GM12878 (cell line): ENCODE results near the gene SLC6A8. TPM values are rescaled to one million over a fixed set of nuclear protein-coding genes. Genes with fewer than 3 reads are reported as not detected.

ENCODE experiments used
- ATAC-seq: fragments of 200-7000 bp; cut with Tn5 transposase; 3 replicates; pipeline ENCODE4 v1.9.1; 2020; ENCODE audit warnings: mild to moderate bottlenecking, moderate library complexity
- BruUV-seq: library from RNA; stranded (reverse); fragments of 400-500 nt; replicated peaks from 2 replicates; lab custom pipeline; 2021; lab: Mats Ljungman, UMichigan
- CTCF ChIA-PET: fragments of 300-600 bp; sonication (Branson Sonifier 250); formaldehyde crosslinking; extraction: SDS; loops from one replicate; lab custom pipeline; 2021; ENCODE audit warnings: inconsistent platforms; lab: Yijun Ruan, JAX
- POLR2A ChIA-PET: fragments of 350-600 bp; formaldehyde crosslinking; extraction: SDS; loops from one replicate; lab custom pipeline; 2021; ENCODE audit warnings: inconsistent platforms; lab: Charles Lee
- RAD21 ChIA-PET: fragments of 300-600 bp; sonication (Branson Sonifier 250); formaldehyde crosslinking; loops from one replicate; lab custom pipeline; 2023; ENCODE audit warnings: antibody characterized with exemption; ENCODE audit not compliant: unreplicated experiment; lab: Charles Lee
- SMC1A ChIA-PET: fragments of 300-600 bp; sonication (Branson Sonifier 250); formaldehyde crosslinking; loops from one replicate; lab custom pipeline; 2023; ENCODE audit not compliant: unreplicated experiment, uncharacterized antibody; lab: Charles Lee
- DNase-seq: peaks from one replicate; pipeline ENCODE4 v3.0.0-alpha.2; 2011; ENCODE audit warnings: low read depth, low spot score
- FAIRE-seq: peaks from 3 replicates; lab custom pipeline; 2011; peaks lifted over from hg19 to GRCh38; lab: Jason Lieb, UNC
- H2AFZ ChIP-seq: 2 replicates; pipeline ENCODE4 v1.6.0; 2011; ENCODE audit warnings: low read depth, low read length, control low read depth; ENCODE audit not compliant: control insufficient read depth
- H3K27ac ChIP-seq: 2 replicates; pipeline ENCODE4 v1.5.1; 2011; ENCODE audit warnings: control low read depth; ENCODE audit not compliant: control insufficient read depth, insufficient read depth
- H3K27me3 ChIP-seq, 2 experiments: replicated peaks in 1 of 2; 2 replicates each; pipeline versions ENCODE4 v1.6.0 to v1.6.1; 2011; ENCODE audit warnings: low read length in 1 of 2; ENCODE audit not compliant: control insufficient read depth in 2 of 2, insufficient read depth in 2 of 2
- H3K36me3 ChIP-seq, 2 experiments: 2 replicates each; pipeline ENCODE4 v1.5.1; 2011; ENCODE audit warnings: low read length in 1 of 2; ENCODE audit not compliant: control insufficient read depth in 2 of 2, insufficient read depth in 2 of 2
- H3K4me1 ChIP-seq: 2 replicates; pipeline ENCODE4 v1.6.1; 2011; ENCODE audit warnings: mild to moderate bottlenecking, low read length, moderate library complexity, mixed read lengths; ENCODE audit not compliant: control insufficient read depth, insufficient read depth
- H3K4me2 ChIP-seq: 2 replicates; pipeline ENCODE4 v1.6.0; 2011; ENCODE audit warnings: control low read depth; ENCODE audit not compliant: control insufficient read depth, insufficient read depth
- H3K4me3 ChIP-seq: fragments of 200-600 bp; sonication (generic); 2 replicates; pipeline ENCODE4 v1.5.1; 2016
- H3K79me2 ChIP-seq: 2 replicates; pipeline ENCODE4 v1.6.0; 2011; ENCODE audit warnings: low read length; ENCODE audit not compliant: control insufficient read depth, insufficient read depth
- H3K9ac ChIP-seq: 2 replicates; pipeline ENCODE4 v1.8.0; 2011; ENCODE audit warnings: low read length, control low read depth, mixed read lengths; ENCODE audit not compliant: control insufficient read depth, insufficient read depth
- H3K9me3 ChIP-seq: replicated peaks from 3 replicates; pipeline ENCODE4 v1.5.1; 2011; ENCODE audit warnings: mild to moderate bottlenecking, low read length; ENCODE audit not compliant: control insufficient read depth, insufficient read depth
- H4K20me1 ChIP-seq: 2 replicates; pipeline ENCODE4 v1.6.0; 2011; ENCODE audit not compliant: control insufficient read depth, insufficient read depth
- ASH2L ChIP-seq: fragments of 300-600, 200-600 bp; sonication (generic); IDR thresholded peaks from 2 replicates; pipeline ENCODE4 v1.6.1; 2017; ENCODE audit warnings: low read depth, mild to moderate bottlenecking, borderline replicate concordance
- BMI1 ChIP-seq: fragments of 450-650 bp; IDR thresholded peaks from 2 replicates; pipeline ENCODE4 v1.6.1; 2016; ENCODE audit warnings: mild to moderate bottlenecking, moderate library complexity, borderline replicate concordance
- CTCF ChIP-seq, 3 experiments: IDR thresholded peaks in 2 of 3; conservative IDR thresholded peaks in 1 of 3; 2 replicates each; pipeline ENCODE4 v1.5.1; 2011; ENCODE audit warnings: low read depth in 3 of 3, low read length in 3 of 3, mild to moderate bottlenecking in 3 of 3, control low read depth in 2 of 3, moderate library complexity in 2 of 3, inconsistent platforms in 1 of 3, mixed read lengths in 1 of 3; ENCODE audit not compliant: control insufficient read depth in 2 of 3, insufficient read depth in 1 of 3; ENCODE audit errors: extremely low read depth in 1 of 3
- ESRRA ChIP-seq: IDR thresholded peaks from 2 replicates; pipeline ENCODE4 v1.6.1; 2012; ENCODE audit warnings: mild to moderate bottlenecking, low read length, improper control_type of control experiment
- IRF4 ChIP-seq: IDR thresholded peaks from 2 replicates; pipeline ENCODE4 v1.6.1; 2011; ENCODE audit warnings: low read depth, low read length
- IRF5 ChIP-seq: fragments of 450-650 bp; IDR thresholded peaks from 2 replicates; pipeline ENCODE4 v1.6.1; 2017; ENCODE audit warnings: borderline replicate concordance
- JUND ChIP-seq: IDR thresholded peaks from 2 replicates; pipeline ENCODE4 v1.6.1; 2012; ENCODE audit warnings: low read depth, mild to moderate bottlenecking, low read length, improper control_type of control experiment, moderate library complexity
- KDM1A ChIP-seq: fragments of 200-600 bp; sonication (generic); IDR thresholded peaks from 2 replicates; pipeline ENCODE4 v1.6.1; 2016; ENCODE audit warnings: borderline replicate concordance
- MYC ChIP-seq: IDR thresholded peaks from 2 replicates; pipeline ENCODE4 v1.6.1; 2011; ENCODE audit warnings: mild to moderate bottlenecking, low read length, moderate library complexity, inconsistent platforms; ENCODE audit not compliant: insufficient read depth, insufficient replicate concordance, insufficient read length, severe bottlenecking
- NFYA ChIP-seq: IDR thresholded peaks from 2 replicates; pipeline ENCODE4 v1.6.1; 2011; ENCODE audit warnings: low read depth, mild to moderate bottlenecking, low read length, improper control_type of control experiment, borderline replicate concordance
- PAX5 ChIP-seq: IDR thresholded peaks from 2 replicates; pipeline ENCODE4 v1.6.1; 2011; ENCODE audit warnings: low read depth, low read length, borderline replicate concordance
- PAX8 ChIP-seq: fragments of 450-650 bp; IDR thresholded peaks from 2 replicates; pipeline ENCODE4 v1.6.1; 2017; ENCODE audit warnings: mild to moderate bottlenecking, moderate library complexity
- PML ChIP-seq: IDR thresholded peaks from 2 replicates; pipeline ENCODE4 v1.6.1; 2012; ENCODE audit warnings: low read length, inconsistent platforms
- POLR2AphosphoS5 ChIP-seq: IDR thresholded peaks from 2 replicates; pipeline ENCODE4 v1.6.1; 2011; ENCODE audit warnings: mild to moderate bottlenecking, low read length, inconsistent platforms
- RB1 ChIP-seq: fragments of 450-650 bp; formaldehyde crosslinking; IDR thresholded peaks from 2 replicates; pipeline ENCODE4 v1.6.1; 2017; ENCODE audit warnings: mild to moderate bottlenecking, borderline replicate concordance
- RCOR1 ChIP-seq: conservative IDR thresholded peaks from 2 replicates; pipeline ENCODE4 v1.6.1; 2012; ENCODE audit warnings: low read depth, low read length, improper control_type of control experiment
- RELB ChIP-seq: fragments of 450-650 bp; IDR thresholded peaks from 2 replicates; pipeline ENCODE4 v1.6.1; 2017; ENCODE audit warnings: low read depth, mild to moderate bottlenecking, moderate library complexity
- USF2 ChIP-seq: IDR thresholded peaks from 2 replicates; pipeline ENCODE4 v1.6.1; 2011; ENCODE audit warnings: low read depth, low read length, improper control_type of control experiment, borderline replicate concordance
- ZNF274 ChIP-seq: IDR thresholded peaks from one replicate; pipeline ENCODE4 v1.8.0; 2011; ENCODE audit not compliant: insufficient read length, insufficient read depth
- ZNF384 ChIP-seq: IDR thresholded peaks from 2 replicates; pipeline ENCODE4 v1.6.1; 2012; ENCODE audit warnings: low read depth, mild to moderate bottlenecking, low read length, improper control_type of control experiment, borderline replicate concordance
- WGBS: methylation state at CpG from one replicate; pipeline ENCODE4 v1.1.6; 2016; ENCODE audit warnings: low lambda C conversion rate; ENCODE audit not compliant: insufficient replicate concordance, insufficient coverage; ENCODE audit errors: missing lambda C conversion rate; 5-methylcytosine and 5-hydroxymethylcytosine counted together
- in situ Hi-C: fragments of 300-500 bp; cut with MboI; formaldehyde crosslinking; loops from 9 replicates; pipeline ENCODE4 v1.14.3; 2018; ENCODE audit warnings: mixed read lengths
- intact Hi-C: fragments of 100-400 bp; cut with micrococcal nuclease; formaldehyde crosslinking; loops from one replicate; pipeline ENCODE4 v1.14.2; 2022; ENCODE audit not compliant: unreplicated experiment
- polyA plus RNA-seq, 11 experiments: library from polyadenylated mRNA; depleted of rRNA in 4 of 11; unstranded in 6 of 11; stranded (reverse) in 5 of 11; fragments of >200 nt; fragmentation: Nextera tagmentation in 4 of 11; fragmentation: Illumina TruSeq in 1 of 11; extraction: Ambion mirVana in 4 of 11; extraction: Trizol in 1 of 11; gene quantifications; 1 replicate in 1 of 11; 2 replicates in 10 of 11; pipeline versions ENCODE4 v1.2.1 to v1.2.3, GENCODE V29; 2011 to 2016; ENCODE audit warnings: inconsistent platforms in 2 of 11, missing spikeins in 2 of 11, low read depth in 1 of 11
- total RNA-seq, 4 experiments: library from RNA; depleted of rRNA in 3 of 4; stranded (reverse); fragments of >200 nt in 3 of 4; fragmentation: Illumina TruSeq in 1 of 4; extraction: Trizol in 1 of 4; gene quantifications; 2 replicates each; pipeline versions ENCODE4 v1.2.1 to v1.2.3, GENCODE V29; 2013 to 2021

SLC6A8 gene
- total and polyA plus RNA-seq, 10 of the 15 experiments (the other 5 are each of a cell fraction or from before 2014, with no cell fraction given): 0.01 to 0.72 (median 0.17) TPM; not detected in 6

GRCh38 chrX:153642051-153642654, 45.6 kb upstream of the SLC6A8 start:
- no peaks in the 10 kb centered on the region for H3K79me2 ChIP-seq
- no peak overlapping the region for H3K9ac ChIP-seq
- ChIA-PET SMC1A (no interaction called here), CTCF (interaction anchor here (0.9 kb wide), 1 partner anchor 103 kb away, joined by 3 read pairs; no protein-coding TSS in a partner anchor), RAD21 (no interaction called here), POLR2A (no interaction called here)
- peaks cover 0 to 3% of the 10 kb centered on the region in 2 experiments; a peak in 3 of 4 replicates for H3K27me3 ChIP-seq
- no peaks in the 10 kb centered on the region for H3K4me1 ChIP-seq
- BruUV-seq: no TSS peak
- FAIRE-seq: no peak
- in situ Hi-C loops (no loop called here), intact Hi-C loops (no loop called here)
- 43% methylated on average over 31 of the region's 62 CpGs for WGBS
- H2AFZ ChIP-seq: no peak overlapping the region
- no peaks in the 10 kb centered on the region; the same call in 2 of the 3 replicates for H3K9me3 ChIP-seq
- ATAC-seq: no peak
- H3K4me3 ChIP-seq: no peak overlapping the region
- H3K27ac ChIP-seq: no peak overlapping the region
- no peaks in the 10 kb centered on the region for H3K36me3 ChIP-seq
- H4K20me1 ChIP-seq: no peaks in the 10 kb centered on the region
- no peak overlapping the region for H3K4me2 ChIP-seq
- DNase-seq: no peak
- TF ChIP-seq RB1 (no peak), PAX8 (no peak), PAX5 (no peak), USF2 (no peak), BMI1 (no peak), MYC (no peak), IRF5 (no peak), CTCF (IDR thresholded peaks at IDR 0.05 in 2 of 3, conservative IDR thresholded peaks at IDR 0.05 in 1 of 3; ENCODE audit: control insufficient read depth in 2 of 3, extremely low read depth in 1 of 3, insufficient read depth in 1 of 3, low read depth in 3 of 3, low read length in 3 of 3) (no peak), PML (no peak), ZNF384 (no peak), ZNF274 (no peak), RELB (no peak), ESRRA (no peak), ASH2L (no peak), RCOR1 (no peak), KDM1A (no peak), IRF4 (no peak), JUND (no peak), NFYA (no peak), POLR2AphosphoS5 (no peak)
